Esophagus muscularis mucosa (tissue), 4 donors: ENCODE measurements around the gene CDH4. TPM values are rescaled to one million over a fixed set of nuclear protein-coding genes. Genes with fewer than 3 reads are reported as not detected.

ENCODE experiments used
- DNase-seq: peaks from one replicate; pipeline ENCODE4 v3.0.0-alpha.2; 2017; ENCODE audit errors: extremely low spot score
- H3K27ac ChIP-seq, 4 donors: fragments of 200-600 bp; sonication (generic); replicated peaks in 1 of 4; 1 replicate in 3 of 4; 2 replicates in 1 of 4; pipeline ENCODE4 v1.5.1; 2016 to 2019; ENCODE audit warnings: mild to moderate bottlenecking in 1 of 4
- H3K27me3 ChIP-seq, 4 donors: fragments of 200-600 bp; sonication (generic); one replicate each; pipeline versions ENCODE4 v1.5.1 to v1.6.0; 2016 to 2019
- H3K36me3 ChIP-seq, 4 donors: fragments of 200-600 bp; sonication (generic); one replicate each; pipeline ENCODE4 v1.5.1; 2016 to 2019
- H3K4me1 ChIP-seq, 4 donors: fragments of 200-600 bp; sonication (generic); one replicate each; pipeline ENCODE4 v1.5.1; 2016 to 2019
- H3K4me3 ChIP-seq, 4 donors: fragments of 200-600 bp; sonication (generic); 1 replicate in 2 of 4; 2 replicates in 2 of 4; pipeline ENCODE4 v1.5.1; 2016 to 2019; ENCODE audit warnings: mild to moderate bottlenecking in 4 of 4, moderate library complexity in 1 of 4
- H3K9me3 ChIP-seq, 4 donors: fragments of 200-600 bp; sonication (generic); 1 replicate in 3 of 4; 2 replicates in 1 of 4; pipeline ENCODE4 v1.5.1; 2016 to 2019
- EP300 ChIP-seq: sonication (generic); formaldehyde crosslinking; IDR thresholded peaks from one replicate; pipeline ENCODE4 v1.6.1; 2017; ENCODE audit warnings: antibody characterized with exemption
- POLR2A ChIP-seq: fragments of 450-650 bp; IDR thresholded peaks from one replicate; pipeline ENCODE4 v1.6.1; 2017; ENCODE audit warnings: antibody characterized with exemption, moderate library complexity, mild to moderate bottlenecking, low read depth
- POLR2AphosphoS5 ChIP-seq, 2 donors: sonication (generic); formaldehyde crosslinking; IDR thresholded peaks; one replicate each; pipeline ENCODE4 v1.6.1; 2017; ENCODE audit warnings: antibody characterized with exemption in 2 of 2
- WGBS: methylation state at CpG from one replicate; pipeline ENCODE4 v1.1.5; 2018; 5-methylcytosine and 5-hydroxymethylcytosine counted together
- intact Hi-C: fragments of 100-400 bp; cut with DNase I; formaldehyde crosslinking; loops from one replicate; pipeline ENCODE4 v1.15.1; 2023
- total RNA-seq, 4 donors: library from RNA; depleted of rRNA; stranded (reverse); fragments of >200 nt; gene quantifications; one replicate each; pipeline versions ENCODE4 v1.1.0 to v1.2.1, GENCODE V29; 2016
- TF ChIP-seq, protein P1 (sequence below), 3 experiments: fragments of 200-600 bp in 2 of 3; fragments of 450-650 bp in 1 of 3; sonication (generic) in 2 of 3; IDR thresholded peaks; one replicate each; pipeline ENCODE4 v1.5.1; 2017 to 2019; ENCODE audit warnings: antibody characterized with exemption in 3 of 3, mild to moderate bottlenecking in 2 of 3, moderate library complexity in 1 of 3

CDH4 gene
- total RNA-seq, 4 donors from 2014 or later = 0.42 to 1.3 (median 0.48) TPM

DNA sequence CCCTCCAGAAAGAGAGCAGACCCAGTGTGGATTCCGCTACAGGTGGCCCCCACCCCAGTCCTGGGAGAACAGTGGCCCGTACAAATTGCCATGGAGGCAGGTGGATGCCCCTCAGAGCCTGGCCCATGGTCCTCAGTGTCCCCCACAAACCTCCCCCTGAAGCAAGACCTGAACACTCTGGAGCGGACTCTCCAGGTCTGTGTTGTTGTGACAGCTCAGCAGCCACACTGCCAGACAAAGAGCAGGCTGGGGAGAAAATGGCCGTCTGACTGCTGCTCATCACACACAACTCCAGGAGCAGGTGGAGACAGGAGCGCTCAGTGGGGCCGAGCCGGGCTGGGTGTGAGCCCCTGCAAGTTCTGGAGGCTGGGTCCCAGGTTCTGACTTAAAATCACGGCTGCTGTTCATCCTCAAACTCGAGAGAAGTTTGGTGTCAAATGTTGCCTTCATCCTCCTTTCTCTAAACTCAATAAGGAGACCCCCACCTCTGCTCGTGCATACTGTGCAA, 241.8 kb downstream of the CDH4 start:
- intact Hi-C loops = no loop called here
- Histone ChIP-seq H3K4me1 (no peaks in the 10 kb centered on the region), H3K36me3 (no peaks in the 10 kb centered on the region), H3K27me3 (peaks cover 0 to 25% (median 0%) of the 10 kb centered on the region in 4 donors), H3K4me3 (no peak overlapping the region), H3K9me3 (no peaks in the 10 kb centered on the region), H3K27ac (no peak overlapping the region)
- no peak for DNase-seq
- TF ChIP-seq POLR2A = no peak
- TF ChIP-seq EP300 = no peak
- TF ChIP-seq, protein P1, sequence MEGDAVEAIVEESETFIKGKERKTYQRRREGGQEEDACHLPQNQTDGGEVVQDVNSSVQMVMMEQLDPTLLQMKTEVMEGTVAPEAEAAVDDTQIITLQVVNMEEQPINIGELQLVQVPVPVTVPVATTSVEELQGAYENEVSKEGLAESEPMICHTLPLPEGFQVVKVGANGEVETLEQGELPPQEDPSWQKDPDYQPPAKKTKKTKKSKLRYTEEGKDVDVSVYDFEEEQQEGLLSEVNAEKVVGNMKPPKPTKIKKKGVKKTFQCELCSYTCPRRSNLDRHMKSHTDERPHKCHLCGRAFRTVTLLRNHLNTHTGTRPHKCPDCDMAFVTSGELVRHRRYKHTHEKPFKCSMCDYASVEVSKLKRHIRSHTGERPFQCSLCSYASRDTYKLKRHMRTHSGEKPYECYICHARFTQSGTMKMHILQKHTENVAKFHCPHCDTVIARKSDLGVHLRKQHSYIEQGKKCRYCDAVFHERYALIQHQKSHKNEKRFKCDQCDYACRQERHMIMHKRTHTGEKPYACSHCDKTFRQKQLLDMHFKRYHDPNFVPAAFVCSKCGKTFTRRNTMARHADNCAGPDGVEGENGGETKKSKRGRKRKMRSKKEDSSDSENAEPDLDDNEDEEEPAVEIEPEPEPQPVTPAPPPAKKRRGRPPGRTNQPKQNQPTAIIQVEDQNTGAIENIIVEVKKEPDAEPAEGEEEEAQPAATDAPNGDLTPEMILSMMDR (IDR thresholded peaks at IDR 0.05) = no peak
- TF ChIP-seq POLR2AphosphoS5 (IDR thresholded peaks at IDR 0.05) = no peak
- WGBS = 60% methylated on average over 5 of the region's 10 CpGs

DNA sequence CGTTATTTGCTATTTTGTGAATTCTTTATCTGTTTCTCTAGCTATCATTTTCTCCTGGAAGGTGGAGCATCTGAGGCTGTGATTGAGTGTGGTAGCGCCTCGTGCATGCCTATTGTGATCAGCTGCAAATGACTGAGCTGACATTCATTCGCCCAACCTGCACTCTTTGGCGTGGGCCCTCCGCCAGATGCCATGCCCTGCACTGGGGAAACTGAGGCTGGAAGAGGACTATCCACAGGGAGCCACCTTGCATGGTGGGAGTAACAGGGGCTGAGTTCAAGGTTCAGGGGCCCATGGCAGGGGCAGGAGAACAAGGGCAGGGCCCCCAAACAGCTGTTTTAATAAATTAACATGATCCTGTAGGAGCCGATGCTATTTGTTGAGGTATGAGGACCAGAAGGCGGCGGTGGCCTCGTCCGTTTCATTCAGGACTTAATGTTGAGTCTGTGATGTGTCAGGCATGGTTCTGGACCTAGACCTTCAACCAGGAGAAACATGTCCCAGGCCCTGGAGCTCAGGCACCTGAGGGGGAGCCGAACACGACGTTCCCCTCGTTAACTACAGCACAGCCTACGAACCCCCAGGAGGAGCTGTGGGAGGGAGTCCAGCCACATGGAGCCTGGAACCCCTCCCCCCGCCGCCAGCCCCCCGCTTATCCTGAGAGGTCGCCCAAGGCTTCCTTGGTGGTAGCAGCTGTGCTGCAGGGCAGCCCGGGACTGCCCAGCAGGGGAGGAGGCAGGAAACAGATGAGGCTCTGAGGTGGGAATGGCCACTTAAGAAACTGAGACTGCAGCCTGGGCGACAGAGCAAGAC, 242.9 kb downstream of the CDH4 start:
- Histone ChIP-seq H3K9me3 (no peaks in the 10 kb centered on the region), H3K4me3 (no peak overlapping the region), H3K4me1 (no peaks in the 10 kb centered on the region), H3K36me3 (no peaks in the 10 kb centered on the region), H3K27ac (no peak overlapping the region), H3K27me3 (peaks cover 0 to 36% (median 0%) of the 10 kb centered on the region in 4 donors)
- intact Hi-C loops = no loop called here
- TF ChIP-seq POLR2AphosphoS5 (IDR thresholded peaks at IDR 0.05) (no peak), EP300 (no peak), POLR2A (no peak)
- TF ChIP-seq, protein P1 (IDR thresholded peaks at IDR 0.05) = no peak
- no peak for DNase-seq
- 70% methylated on average over 22 of the region's 22 CpGs for WGBS

DNA sequence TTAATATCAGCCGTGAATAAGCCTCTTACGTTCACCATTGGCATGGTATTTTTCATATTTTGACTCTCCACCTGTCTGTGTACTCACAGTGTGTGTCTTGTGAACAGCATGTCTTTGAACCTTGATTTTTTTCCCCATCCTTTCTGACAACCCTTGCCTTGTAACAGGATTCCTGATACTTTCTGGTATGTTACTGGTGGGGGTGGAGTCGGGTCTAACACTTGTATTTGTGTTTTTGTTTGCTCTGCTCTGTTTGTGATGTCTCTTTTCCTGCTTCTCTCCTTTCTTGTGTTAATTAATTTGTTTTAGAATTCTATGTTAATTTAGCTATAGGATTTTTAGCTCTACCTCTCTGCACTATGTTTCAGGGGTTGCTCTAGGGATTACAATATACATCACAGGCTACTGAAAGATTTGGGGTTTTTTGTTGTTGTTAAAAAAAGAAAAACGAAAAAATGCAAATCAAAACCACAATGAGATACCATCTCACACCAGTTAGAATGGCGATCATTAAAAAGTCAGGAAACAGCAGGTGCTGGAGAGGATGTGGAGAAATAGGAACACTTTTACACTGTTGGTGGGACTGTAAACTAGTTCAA, 245.1 kb downstream of the CDH4 start:
- no peak for DNase-seq
- H3K36me3 ChIP-seq = no peaks in the 10 kb centered on the region
- H3K4me1 ChIP-seq = no peaks in the 10 kb centered on the region
- intact Hi-C loops = no loop called here
- H3K9me3 ChIP-seq = no peaks in the 10 kb centered on the region
- WGBS = 26% methylated on average over 5 of the region's 5 CpGs
- no peak overlapping the region for H3K27ac ChIP-seq
- peaks cover 0 to 36% (median 0%) of the 10 kb centered on the region in 4 donors for H3K27me3 ChIP-seq
- H3K4me3 ChIP-seq = no peak overlapping the region
- TF ChIP-seq, protein P1 (IDR thresholded peaks at IDR 0.05) = no peak
- TF ChIP-seq EP300 (no peak), POLR2AphosphoS5 (IDR thresholded peaks at IDR 0.05) (no peak), POLR2A (no peak)

GRCh38 chr20:61499859-61500554, 247.9 kb downstream of the CDH4 start:
- no peaks in the 10 kb centered on the region for H3K9me3 ChIP-seq
- H3K4me1 ChIP-seq = no peaks in the 10 kb centered on the region
- no peak for DNase-seq
- TF ChIP-seq POLR2A (no peak), EP300 (no peak), POLR2AphosphoS5 (IDR thresholded peaks at IDR 0.05) (no peak)
- TF ChIP-seq, protein P1 (IDR thresholded peaks at IDR 0.05) = no peak
- WGBS = 78% methylated on average over 18 of the region's 19 CpGs
- H3K27me3 ChIP-seq = peaks cover 0 to 37% (median 0%) of the 10 kb centered on the region in 4 donors
- intact Hi-C loops = no loop called here
- H3K4me3 ChIP-seq = no peak overlapping the region
- H3K27ac ChIP-seq = no peak overlapping the region
- H3K36me3 ChIP-seq = no peaks in the 10 kb centered on the region
